ENCODE measurements around the gene C11orf91. TPM values are rescaled to one million over a fixed set of nuclear protein-coding genes. Genes with fewer than 3 reads are reported as not detected.

C11orf91 gene, protein sequence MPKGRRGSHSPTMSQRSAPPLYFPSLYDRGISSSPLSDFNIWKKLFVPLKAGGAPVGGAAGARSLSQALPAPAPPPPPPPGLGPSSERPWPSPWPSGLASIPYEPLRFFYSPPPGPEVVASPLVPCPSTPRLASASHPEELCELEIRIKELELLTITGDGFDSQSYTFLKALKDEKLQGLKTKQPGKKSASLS
- total RNA-seq, result 0.69 and 1.1 TPM in 2 replicates
- long read RNA-seq, result 0 reads

DNA sequence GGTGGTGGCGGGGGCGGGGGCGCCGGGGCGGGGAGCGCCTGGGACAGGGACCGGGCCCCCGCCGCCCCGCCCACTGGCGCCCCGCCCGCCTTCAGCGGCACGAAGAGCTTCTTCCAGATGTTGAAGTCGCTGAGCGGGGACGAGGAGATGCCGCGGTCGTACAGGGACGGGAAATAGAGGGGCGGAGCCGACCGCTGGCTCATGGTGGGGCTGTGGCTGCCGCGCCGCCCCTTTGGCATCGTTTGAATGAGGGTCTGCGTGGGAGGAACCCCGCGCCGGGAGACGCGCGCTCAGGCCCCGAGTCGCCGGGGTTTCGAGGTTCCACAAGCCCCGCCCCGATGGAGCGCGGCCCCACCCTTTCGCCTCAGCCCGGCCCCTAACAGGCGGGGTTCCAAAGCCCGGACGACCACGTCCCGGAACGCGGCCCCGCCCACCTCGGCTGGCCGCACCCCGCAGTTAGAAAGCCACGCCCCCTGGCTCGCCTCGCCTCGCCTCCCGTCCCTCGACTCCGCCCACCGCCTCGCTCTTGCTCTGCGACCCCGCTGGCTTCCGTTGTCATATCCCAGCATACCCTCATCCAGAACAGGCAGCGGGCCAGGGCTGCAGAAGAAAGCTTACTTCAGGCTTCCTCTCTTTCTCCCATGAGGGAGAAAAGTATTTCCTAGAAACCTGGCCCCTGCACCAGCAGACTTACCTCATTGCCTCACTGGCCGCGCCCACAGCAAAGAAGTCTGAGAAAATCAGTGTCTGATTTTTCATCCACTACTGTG is at the start of gene C11orf91:
Gene C11orf91 (minus strand): TSS at position 325 of the 770 bp plus-strand sequence. CDS start 86 bp downstream, at position 239.
- DNase-seq (ENCODE audit: low spot score, unreplicated experiment), result peak; percentile 97
- Mint-ChIP-seq H3K9me3 (ENCODE audit: low read depth) (no peaks in the 10 kb centered on the region), H3K4me1 (ENCODE audit: low read depth) (peaks cover 53% of the 10 kb centered on the region), H3K36me3 (ENCODE audit: insufficient read depth) (peaks cover 4% of the 10 kb centered on the region), H3K27me3 (no peaks in the 10 kb centered on the region), H3K27ac (peak within 1 kb of the TSS; percentile 91), H3K4me3 (ENCODE audit: low read depth) (peak within 1 kb of the TSS; percentile 81)
- TF ChIP-seq, protein P1, sequence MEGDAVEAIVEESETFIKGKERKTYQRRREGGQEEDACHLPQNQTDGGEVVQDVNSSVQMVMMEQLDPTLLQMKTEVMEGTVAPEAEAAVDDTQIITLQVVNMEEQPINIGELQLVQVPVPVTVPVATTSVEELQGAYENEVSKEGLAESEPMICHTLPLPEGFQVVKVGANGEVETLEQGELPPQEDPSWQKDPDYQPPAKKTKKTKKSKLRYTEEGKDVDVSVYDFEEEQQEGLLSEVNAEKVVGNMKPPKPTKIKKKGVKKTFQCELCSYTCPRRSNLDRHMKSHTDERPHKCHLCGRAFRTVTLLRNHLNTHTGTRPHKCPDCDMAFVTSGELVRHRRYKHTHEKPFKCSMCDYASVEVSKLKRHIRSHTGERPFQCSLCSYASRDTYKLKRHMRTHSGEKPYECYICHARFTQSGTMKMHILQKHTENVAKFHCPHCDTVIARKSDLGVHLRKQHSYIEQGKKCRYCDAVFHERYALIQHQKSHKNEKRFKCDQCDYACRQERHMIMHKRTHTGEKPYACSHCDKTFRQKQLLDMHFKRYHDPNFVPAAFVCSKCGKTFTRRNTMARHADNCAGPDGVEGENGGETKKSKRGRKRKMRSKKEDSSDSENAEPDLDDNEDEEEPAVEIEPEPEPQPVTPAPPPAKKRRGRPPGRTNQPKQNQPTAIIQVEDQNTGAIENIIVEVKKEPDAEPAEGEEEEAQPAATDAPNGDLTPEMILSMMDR (IDR thresholded peaks at IDR 0.05; ENCODE audit: unreplicated experiment), result no peak

DNA sequence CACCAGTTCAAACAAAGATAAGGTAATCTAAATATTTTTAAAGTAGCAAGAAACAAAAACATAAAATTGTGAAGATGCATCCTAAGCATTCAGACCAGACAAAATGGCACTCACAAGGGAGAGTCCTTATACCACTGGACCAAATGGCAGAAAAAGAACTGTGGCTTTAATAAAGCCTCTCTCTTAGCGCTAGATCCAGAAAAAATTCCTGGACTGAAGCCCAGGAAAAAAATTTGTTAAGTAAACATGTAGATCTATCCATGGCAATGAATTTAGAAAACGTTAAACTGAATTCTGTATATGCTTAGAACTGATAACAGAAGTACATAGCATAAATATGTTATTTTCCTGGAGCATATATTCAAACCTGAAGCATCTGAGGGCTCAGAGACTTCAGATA is 47.4 kb upstream of the C11orf91 start:
- Mint-ChIP-seq H3K4me3 (ENCODE audit: low read depth) (no peak overlapping the region), H3K4me1 (ENCODE audit: low read depth) (peaks cover 8% of the 10 kb centered on the region), H3K36me3 (ENCODE audit: insufficient read depth) (peaks cover 14% of the 10 kb centered on the region), H3K27me3 (no peaks in the 10 kb centered on the region), H3K9me3 (ENCODE audit: low read depth) (no peaks in the 10 kb centered on the region), H3K27ac (no peak overlapping the region)
- DNase-seq (ENCODE audit: low spot score, unreplicated experiment), result no peak
- TF ChIP-seq, protein P1 (IDR thresholded peaks at IDR 0.05; ENCODE audit: unreplicated experiment), result no peak

DNA sequence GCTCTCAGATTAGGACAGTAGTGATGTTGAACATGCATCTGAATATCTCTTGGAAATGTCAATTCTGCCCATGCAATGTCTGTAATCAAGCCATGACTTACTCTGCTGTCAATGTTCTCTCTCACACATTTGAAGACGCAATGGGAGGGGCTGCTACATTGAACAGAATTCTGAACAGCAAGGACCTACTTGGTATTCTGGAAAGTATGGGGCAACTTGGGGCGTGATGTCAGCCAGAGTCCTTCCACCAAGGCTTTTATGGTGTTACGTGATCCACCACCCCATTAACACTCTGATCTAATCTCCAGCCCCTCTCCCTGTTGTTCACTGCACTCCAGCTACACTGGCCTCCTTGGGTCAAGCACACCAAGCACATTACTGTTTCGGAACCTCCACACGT is 42.7 kb upstream of the C11orf91 start:
- Mint-ChIP-seq H3K27me3 (peaks cover 5% of the 10 kb centered on the region), H3K27ac (no peak overlapping the region), H3K36me3 (ENCODE audit: insufficient read depth) (peaks cover 13% of the 10 kb centered on the region), H3K4me3 (ENCODE audit: low read depth) (no peak overlapping the region), H3K9me3 (ENCODE audit: low read depth) (no peaks in the 10 kb centered on the region), H3K4me1 (ENCODE audit: low read depth) (peaks cover 8% of the 10 kb centered on the region)
- TF ChIP-seq, protein P1 (IDR thresholded peaks at IDR 0.05; ENCODE audit: unreplicated experiment), result no peak
- DNase-seq (ENCODE audit: low spot score, unreplicated experiment), result no peak

DNA sequence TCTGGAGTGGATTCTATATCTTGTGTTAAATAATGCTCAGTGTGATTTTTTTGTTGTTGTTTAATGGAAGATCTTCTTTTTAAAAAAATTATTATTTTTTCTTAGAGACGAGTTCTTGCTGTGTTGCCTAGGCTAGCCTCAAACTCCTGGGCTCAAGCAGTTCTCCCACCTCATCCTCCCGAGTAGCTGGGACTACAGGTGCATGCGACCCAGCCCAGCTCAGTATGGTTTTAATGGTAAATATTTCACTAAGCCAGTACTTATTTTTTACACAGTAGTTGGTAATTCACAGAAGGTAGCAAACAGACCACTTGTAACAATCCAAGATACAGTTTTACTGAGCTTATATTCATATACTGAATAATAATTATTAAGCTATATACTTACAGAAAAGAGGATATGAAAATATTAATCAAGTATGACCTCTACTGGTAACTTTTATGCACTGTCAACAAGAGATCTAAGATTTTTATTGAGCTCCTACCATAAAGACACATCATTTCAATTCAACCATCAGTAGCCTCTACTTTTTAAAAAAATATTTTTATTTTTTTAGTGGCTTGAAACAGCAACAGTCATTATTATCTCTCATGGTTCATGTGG is 41.7 kb upstream of the C11orf91 start:
- peaks cover 11% of the 10 kb centered on the region for H3K36me3 Mint-ChIP-seq (ENCODE audit: insufficient read depth)
- no peak for DNase-seq (ENCODE audit: low spot score, unreplicated experiment)
- TF ChIP-seq, protein P1 (IDR thresholded peaks at IDR 0.05; ENCODE audit: unreplicated experiment), result peak; percentile 34

DNA sequence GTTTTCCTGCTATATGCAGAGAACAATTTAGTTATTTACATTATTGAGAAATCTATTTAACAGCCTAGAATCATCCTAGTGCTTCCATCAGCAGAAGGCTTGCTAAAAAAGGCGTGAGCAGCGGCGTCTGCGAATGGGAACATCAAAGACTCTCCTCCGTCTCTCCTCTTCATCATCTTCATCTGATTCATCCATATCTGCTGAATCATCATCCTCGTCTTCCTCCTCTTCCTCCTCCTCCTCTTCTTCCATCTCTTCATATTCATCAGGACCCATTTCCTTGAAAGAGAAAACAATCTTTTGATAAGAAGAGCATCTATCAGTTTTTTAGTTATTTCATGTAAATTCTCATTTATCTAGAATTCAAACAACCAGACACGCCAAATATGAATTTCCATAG is 41.2 kb upstream of the C11orf91 start:
- H3K27ac Mint-ChIP-seq, result no peak overlapping the region
- peaks cover 5% of the 10 kb centered on the region for H3K27me3 Mint-ChIP-seq
- H3K36me3 Mint-ChIP-seq (ENCODE audit: insufficient read depth), result peaks cover 8% of the 10 kb centered on the region
- peaks cover 12% of the 10 kb centered on the region for H3K4me1 Mint-ChIP-seq (ENCODE audit: low read depth)
- no peaks in the 10 kb centered on the region for H3K9me3 Mint-ChIP-seq (ENCODE audit: low read depth)
- H3K4me3 Mint-ChIP-seq (ENCODE audit: low read depth), result no peak overlapping the region
- TF ChIP-seq, protein P1 (IDR thresholded peaks at IDR 0.05; ENCODE audit: unreplicated experiment), result no peak
- DNase-seq (ENCODE audit: low spot score, unreplicated experiment), result no peak

More for the DNA sequence above, 41.7 kb upstream of the C11orf91 start:
- Mint-ChIP-seq H3K4me1 (ENCODE audit: low read depth) (peaks cover 8% of the 10 kb centered on the region), H3K27me3 (peaks cover 5% of the 10 kb centered on the region), H3K9me3 (ENCODE audit: low read depth) (no peaks in the 10 kb centered on the region), H3K4me3 (ENCODE audit: low read depth) (no peak overlapping the region), H3K27ac (no peak overlapping the region)
